CD4-positive, alpha-beta T cell (primary cell): ENCODE measurements around the gene KCTD6. TPM values are rescaled to one million over a fixed set of nuclear protein-coding genes. Genes with fewer than 3 reads are reported as not detected.
A peak's percentile ranks its signal among the peaks of the same experiment; 100 is the strongest.

Experiments used
- ATAC-seq: fragments of 200-7000 bp; cut with Tn5 transposase; one replicate; pipeline ENCODE4 v1.10.0; 2022; ENCODE audit warnings: mild to moderate bottlenecking; ENCODE audit not compliant: poor library complexity
- CTCF ChIA-PET: fragments of 350-600 bp; sonication (Branson Sonifier 250); formaldehyde crosslinking; loops from one replicate; lab custom pipeline; 2021; ENCODE audit warnings: antibody characterized with exemption, inconsistent platforms; lab: Charles Lee
- POLR2A ChIA-PET: fragments of 350-600 bp; sonication (Branson Sonifier 250); formaldehyde crosslinking; loops from one replicate; lab custom pipeline; 2021; ENCODE audit warnings: antibody characterized with exemption, inconsistent platforms; lab: Charles Lee
- DNase-seq, 14 experiments: peaks; one replicate each; pipeline ENCODE4 v3.0.0-alpha.2; 2013 to 2020; ENCODE audit warnings: mixed read lengths in 2 of 14
- H3K27ac ChIP-seq, 2 donors: one replicate each; pipeline versions ENCODE4 v1.5.1 to v1.7.0; 2013; ENCODE audit warnings: low read length in 2 of 2, low read depth in 1 of 2, mild to moderate bottlenecking in 1 of 2
- H3K27me3 ChIP-seq, 2 experiments: 1 replicate in 1 of 2; 2 replicates in 1 of 2; pipeline versions ENCODE4 v1.6.1 to v1.7.0; 2013; ENCODE audit warnings: low read length in 2 of 2, control low read depth in 1 of 2, mild to moderate bottlenecking in 1 of 2, moderate library complexity in 1 of 2; ENCODE audit not compliant: insufficient read depth in 2 of 2, control insufficient read depth in 1 of 2
- H3K36me3 ChIP-seq: one replicate; pipeline ENCODE4 v1.6.1; 2013; ENCODE audit warnings: low read length, control low read depth; ENCODE audit not compliant: insufficient read depth
- H3K4me1 ChIP-seq: one replicate; pipeline ENCODE4 v1.6.1; 2013; ENCODE audit warnings: low read length, control low read depth; ENCODE audit not compliant: insufficient read depth
- H3K4me3 ChIP-seq: one replicate; pipeline ENCODE4 v1.5.1; 2013; ENCODE audit warnings: mild to moderate bottlenecking, low read length, moderate library complexity
- H3K9me3 ChIP-seq, 2 experiments: 1 replicate in 1 of 2; 2 replicates in 1 of 2; pipeline versions ENCODE4 v1.6.1 to v1.7.0; 2013; ENCODE audit warnings: low read length in 2 of 2, mild to moderate bottlenecking in 2 of 2, control low read depth in 1 of 2, moderate library complexity in 1 of 2; ENCODE audit not compliant: control insufficient read depth in 1 of 2, insufficient read depth in 1 of 2
- H3K27ac Mint-ChIP-seq: one replicate; pipeline ENCODE4 v1.8.0; 2020; ENCODE audit warnings: mixed read lengths
- H3K27me3 Mint-ChIP-seq: one replicate; pipeline ENCODE4 v1.8.0; 2021; ENCODE audit warnings: mixed read lengths
- H3K36me3 Mint-ChIP-seq: one replicate; pipeline ENCODE4 v1.8.0; 2021; ENCODE audit warnings: low read depth, mixed read lengths
- H3K4me1 Mint-ChIP-seq: one replicate; pipeline ENCODE4 v1.8.0; 2021; ENCODE audit warnings: low read depth, mixed read lengths
- H3K4me3 Mint-ChIP-seq: one replicate; pipeline ENCODE4 v1.8.0; 2020; ENCODE audit warnings: mild to moderate bottlenecking, mixed read lengths
- H3K9me3 Mint-ChIP-seq: one replicate; pipeline ENCODE4 v1.8.0; 2020; ENCODE audit warnings: mixed read lengths
- CTCF ChIP-seq: fragments of 200-600 bp; IDR thresholded peaks from one replicate; pipeline ENCODE4 v1.8.0; 2022; ENCODE audit warnings: antibody characterized with exemption, mild to moderate bottlenecking
- intact Hi-C, 2 experiments: fragments of 100-400 bp; cut with DNase I in 1 of 2; cut with micrococcal nuclease in 1 of 2; formaldehyde crosslinking; loops; one replicate each; pipeline versions ENCODE4 v1.15.1 to v1.9.0; 2023 to 2025; cut with DNase I, micrococcal nuclease
- total RNA-seq, 174 experiments: library from RNA in 2 of 174; stranded (reverse) in 2 of 174; gene quantifications; one replicate each; pipeline ENCODE4 v1.2.3 and lab custom pipeline; 2021 to 2026

The KCTD6 gene
- total RNA-seq, 2 experiments from 2014 or later, result 3.8 to 5.0 TPM

GRCh38 chr3:58464866-58465265 lies 27.0 kb upstream of the KCTD6 start:
- CTCF ChIA-PET, result interaction anchor here (1.5 kb wide), 1 partner anchor 165 kb away, joined by 5 read pairs; no protein-coding TSS in a partner anchor

GRCh38 chr3:58466899-58467563 lies 24.9 kb upstream of the KCTD6 start:
- Mint-ChIP-seq H3K4me3 (no peak overlapping the region), H3K27ac (no peak overlapping the region), H3K4me1 (peaks cover 17% of the 10 kb centered on the region), H3K9me3 (no peaks in the 10 kb centered on the region), H3K36me3 (no peaks in the 10 kb centered on the region), H3K27me3 (no peaks in the 10 kb centered on the region)
- Histone ChIP-seq H3K36me3 (no peaks in the 10 kb centered on the region), H3K27ac (no peak overlapping the region), H3K27me3 (no peaks in the 10 kb centered on the region), H3K4me1 (peaks cover 25% of the 10 kb centered on the region), H3K9me3 (no peaks in the 10 kb centered on the region), H3K4me3 (no peak overlapping the region)
- intact Hi-C loops, result no loop called here
- DNase-seq (no peak), ATAC-seq (no peak)
- ChIA-PET POLR2A (no interaction called here), CTCF (interaction anchor here (1.0 kb wide), 1 partner anchor 25 kb away, joined by 3 read pairs; the partner anchor contains the start of gene KCTD6)
- TF ChIP-seq CTCF, result no peak

More at GRCh38 chr3:58464866-58465265, 27.0 kb upstream of the KCTD6 start:
- Histone ChIP-seq H3K9me3 (no peaks in the 10 kb centered on the region), H3K4me3 (no peak overlapping the region), H3K4me1 (peaks cover 7% of the 10 kb centered on the region), H3K36me3 (no peaks in the 10 kb centered on the region), H3K27ac (no peak overlapping the region), H3K27me3 (no peaks in the 10 kb centered on the region)
- ATAC-seq (no peak), DNase-seq (peak in 2 of 14 experiments; percentile 14 to 28)
- intact Hi-C loops, result loop anchor here in 1 of 2 experiments (5.0 kb wide), 1 partner anchor 167 kb away; no protein-coding TSS in a partner anchor
- Mint-ChIP-seq H3K36me3 (no peaks in the 10 kb centered on the region), H3K27ac (no peak overlapping the region), H3K9me3 (no peaks in the 10 kb centered on the region), H3K4me3 (no peak overlapping the region), H3K27me3 (no peaks in the 10 kb centered on the region), H3K4me1 (peaks cover 8% of the 10 kb centered on the region)
- POLR2A ChIA-PET, result interaction anchor here (0.7 kb wide), 1 partner anchor 9 kb away, joined by 3 read pairs; no protein-coding TSS in a partner anchor
- no peak for TF ChIP-seq CTCF

- POLR2A ChIA-PET, result no interaction called here
- peaks cover 11% of the 10 kb centered on the region for H3K4me1 Mint-ChIP-seq
- Histone ChIP-seq H3K36me3 (no peaks in the 10 kb centered on the region), H3K4me3 (no peak overlapping the region), H3K9me3 (no peaks in the 10 kb centered on the region), H3K4me1 (peaks cover 27% of the 10 kb centered on the region), H3K27ac (no peak overlapping the region), H3K27me3 (no peaks in the 10 kb centered on the region)
- TF ChIP-seq CTCF, result no peak
- H3K27ac Mint-ChIP-seq, result no peak overlapping the region
- no peak overlapping the region for H3K4me3 Mint-ChIP-seq
- CTCF ChIA-PET, result no interaction called here
- H3K36me3 Mint-ChIP-seq, result no peaks in the 10 kb centered on the region
- H3K27me3 Mint-ChIP-seq, result no peaks in the 10 kb centered on the region
- DNase-seq, result no peak
- no peaks in the 10 kb centered on the region for H3K9me3 Mint-ChIP-seq
- intact Hi-C loops, result no loop called here
- no peak for ATAC-seq
Observed at GRCh38 chr3:58469096-58469495, 22.8 kb upstream of the KCTD6 start.
